SH-SY5Y (cell line): ENCODE data around the gene ALDOC.
A peak's percentile ranks its signal among the peaks of the same experiment; 100 is the strongest.

Source experiments
- GATA2 ChIP-seq: IDR thresholded peaks from 2 replicates; pipeline ENCODE4 v1.6.1; 2011; ENCODE audit warnings: mild to moderate bottlenecking, low read depth, low read length
- GATA3 ChIP-seq: IDR thresholded peaks from 2 replicates; pipeline ENCODE4 v1.6.1; 2011; ENCODE audit warnings: low read depth, mild to moderate bottlenecking, low read length, moderate library complexity

GRCh38 chr17:28575126-28575795 is 1.4 kb downstream of the ALDOC start:
- TF ChIP-seq GATA2 = peak; percentile 68
- no peak for TF ChIP-seq GATA3
